NCI-H1105 (cell line): ENCODE measurements around the gene DPP7.

ENCODE experiments used
- DNase-seq: peaks from one replicate; lab custom pipeline; 2025; lab: John Stamatoyannopoulos, UW

The DPP7 gene

DNA sequence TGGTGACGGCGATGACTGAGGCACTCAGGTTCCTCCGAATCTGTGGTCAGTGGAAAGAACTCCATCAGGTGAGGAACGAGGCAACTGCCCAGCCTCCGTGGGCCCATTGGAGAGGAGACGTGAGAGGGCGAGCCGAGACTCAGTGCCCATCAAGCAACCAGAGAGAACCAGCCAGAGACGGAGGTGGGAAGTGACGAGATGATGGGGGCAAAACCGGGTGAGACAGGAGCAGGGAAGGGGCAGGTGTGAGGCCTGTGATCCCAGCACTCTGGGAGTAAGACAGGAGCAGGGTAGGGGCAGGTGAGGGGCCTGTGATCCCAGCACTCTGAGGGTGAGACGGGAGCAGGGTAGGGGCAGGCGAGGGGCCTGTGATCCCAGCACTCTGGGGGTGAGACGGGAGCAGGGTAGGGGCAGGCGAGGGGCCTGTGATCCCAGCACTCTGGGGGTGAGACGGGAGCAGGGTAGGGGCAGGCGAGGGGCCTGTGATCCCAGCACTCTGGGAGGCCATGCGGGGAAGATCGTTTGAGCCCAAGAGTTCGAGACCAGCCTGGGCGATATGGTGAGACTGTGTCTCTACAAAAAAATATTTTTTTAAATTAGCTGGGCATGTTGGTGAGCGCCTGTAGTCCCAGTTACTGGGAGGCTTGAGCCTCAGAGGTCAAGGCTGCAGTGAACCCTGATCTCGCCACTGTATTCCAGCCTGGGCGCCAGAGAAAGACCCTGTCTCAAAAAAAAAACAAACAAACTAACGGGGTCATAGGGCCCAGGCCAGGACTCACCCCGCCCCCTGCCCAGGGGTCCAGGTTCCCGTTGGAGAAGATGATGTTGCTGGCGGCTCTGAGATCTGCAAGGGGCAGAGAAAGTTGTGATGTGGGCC is 3.4 kb downstream of the DPP7 start:
- no peak for DNase-seq

GRCh38 chr9:137110147-137110910 is 4.2 kb downstream of the DPP7 start:
- no peak for DNase-seq

GRCh38 chr9:137109250-137110146 is 5.0 kb downstream of the DPP7 start:
- DNase-seq: no peak

GRCh38 chr9:137108608-137109249 is 5.8 kb downstream of the DPP7 start:
- DNase-seq: no peak

- no peak for DNase-seq
These were observed 6.6 kb downstream of the DPP7 start for GRCh38 chr9:137107982-137108381.

DNA sequence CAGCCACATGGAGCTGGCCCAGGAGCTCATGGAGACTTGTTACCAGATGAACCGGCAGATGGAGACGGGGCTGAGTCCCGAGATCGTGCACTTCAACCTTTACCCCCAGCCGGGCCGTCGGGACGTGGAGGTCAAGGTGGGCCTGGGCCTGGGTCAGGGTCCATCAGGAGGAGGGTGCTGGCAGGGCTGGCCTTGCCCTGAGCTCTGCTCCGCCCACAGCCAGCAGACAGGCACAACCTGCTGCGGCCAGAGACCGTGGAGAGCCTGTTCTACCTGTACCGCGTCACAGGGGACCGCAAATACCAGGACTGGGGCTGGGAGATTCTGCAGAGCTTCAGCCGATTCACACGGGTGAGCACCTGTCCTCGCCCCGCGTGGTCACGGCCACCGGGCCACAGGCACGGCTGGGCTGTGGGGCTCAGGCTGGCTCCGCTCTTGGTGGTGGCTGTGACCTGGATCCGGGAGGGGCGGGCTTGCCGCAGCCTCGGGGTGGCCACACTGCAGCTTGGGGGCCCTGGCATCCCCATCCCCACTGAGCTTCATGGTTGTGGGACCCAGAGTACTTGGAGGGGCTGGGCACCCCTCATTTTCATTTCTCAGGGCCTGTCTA is 7.1 kb downstream of the DPP7 start:
- no peak for DNase-seq

DNA sequence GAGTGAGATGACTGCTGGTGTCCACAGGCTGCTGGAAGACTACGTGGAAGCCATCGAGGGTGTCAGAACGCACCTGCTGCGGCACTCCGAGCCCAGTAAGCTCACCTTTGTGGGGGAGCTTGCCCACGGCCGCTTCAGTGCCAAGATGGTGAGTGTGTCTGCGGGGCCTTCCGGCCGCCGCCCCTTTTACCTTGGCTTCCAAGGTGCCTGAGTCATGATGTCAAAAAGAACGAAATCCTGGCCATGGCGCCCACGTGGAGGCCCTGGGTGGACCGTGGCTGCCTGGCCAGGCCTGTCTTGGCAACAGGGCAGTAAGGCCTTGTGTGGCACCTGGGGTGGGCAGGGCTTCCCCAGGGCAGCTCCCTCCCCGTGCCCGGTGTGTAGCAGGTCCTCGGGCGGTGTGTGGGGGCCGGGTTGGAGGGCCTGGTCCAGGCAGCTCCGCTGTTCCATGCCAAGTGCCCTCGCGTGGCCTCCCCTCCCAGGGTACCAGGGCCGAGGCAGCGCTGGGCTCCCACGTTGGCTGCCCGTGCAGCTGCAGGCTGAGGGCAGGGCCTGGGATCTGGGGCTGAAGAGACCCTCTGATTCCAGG is 7.8 kb downstream of the DPP7 start:
- DNase-seq: no peak

DNA sequence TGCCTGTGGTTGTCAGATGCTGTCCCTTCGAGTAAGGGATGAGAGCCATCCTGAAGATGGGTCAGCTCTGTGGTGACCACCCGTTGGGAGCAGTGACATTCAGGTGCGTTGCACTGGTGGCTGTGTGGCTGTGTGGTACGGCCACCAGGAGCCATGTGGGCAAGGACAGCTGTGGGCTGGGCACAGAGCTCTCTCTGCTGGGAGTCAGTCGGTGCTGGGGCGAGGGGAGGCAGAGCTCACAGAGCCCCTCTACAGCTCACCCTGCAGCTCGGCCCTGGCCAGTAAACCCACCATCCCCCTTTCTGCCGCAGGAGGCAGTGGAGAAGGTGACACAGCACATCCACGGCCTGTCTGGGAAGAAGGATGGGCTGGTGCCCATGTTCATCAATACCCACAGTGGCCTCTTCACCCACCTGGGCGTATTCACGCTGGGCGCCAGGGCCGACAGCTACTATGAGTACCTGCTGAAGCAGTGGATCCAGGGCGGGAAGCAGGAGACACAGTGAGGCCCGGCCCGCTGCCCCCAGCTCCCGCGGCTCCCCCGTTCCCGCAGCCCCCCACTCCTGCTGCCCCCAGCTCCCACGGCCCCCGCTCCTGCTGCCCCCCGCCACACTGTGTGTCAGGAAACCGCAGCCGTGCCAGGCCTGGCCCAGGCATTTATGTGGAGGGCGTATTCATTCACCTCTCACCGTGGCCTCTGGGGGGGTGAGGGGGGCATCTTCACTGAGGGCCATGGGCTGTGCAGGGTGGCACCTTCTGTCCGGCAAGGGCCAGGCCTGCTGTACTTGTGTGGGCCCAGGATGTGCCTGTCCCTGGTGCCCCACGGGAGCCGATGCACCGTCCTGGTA is 8.5 kb downstream of the DPP7 start:
- no peak for DNase-seq

DNA sequence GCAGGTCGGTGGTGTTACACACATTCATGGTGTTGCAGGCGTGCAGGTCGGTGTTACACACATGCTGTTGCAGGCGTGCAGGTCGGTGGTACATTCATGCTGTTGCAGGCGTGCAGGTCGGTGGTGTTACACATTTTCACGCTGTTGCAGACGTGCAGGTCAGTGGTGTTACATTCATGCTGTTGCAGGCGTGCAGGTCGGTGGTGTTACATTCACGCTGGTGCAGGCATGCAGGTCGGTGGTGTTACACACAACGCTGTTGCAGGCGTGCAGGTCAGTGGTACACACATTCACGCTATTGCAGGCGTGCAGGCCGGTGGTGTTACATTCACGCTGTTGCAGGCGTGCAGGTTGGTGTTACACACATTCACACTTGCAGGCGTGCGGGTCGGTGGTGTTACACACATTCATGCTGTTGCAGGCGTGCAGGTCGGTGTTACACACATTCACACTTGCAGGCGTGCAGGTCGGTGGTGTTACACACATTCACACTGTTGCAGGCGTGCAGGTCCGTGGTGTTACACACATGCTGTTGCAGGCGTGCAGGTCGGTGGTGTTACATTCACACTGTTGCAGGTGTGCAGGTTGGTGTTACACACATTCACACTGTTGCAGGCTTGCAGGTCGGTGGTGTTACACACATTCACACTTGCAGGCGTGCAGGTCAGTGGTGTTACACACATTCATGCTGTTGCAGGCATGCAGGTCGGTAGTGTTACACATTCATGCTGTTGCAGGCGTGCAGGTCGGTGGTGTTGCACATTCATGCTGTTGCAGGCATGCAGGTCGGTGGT is 11.1 kb downstream of the DPP7 start:
- DNase-seq: no peak

DNA sequence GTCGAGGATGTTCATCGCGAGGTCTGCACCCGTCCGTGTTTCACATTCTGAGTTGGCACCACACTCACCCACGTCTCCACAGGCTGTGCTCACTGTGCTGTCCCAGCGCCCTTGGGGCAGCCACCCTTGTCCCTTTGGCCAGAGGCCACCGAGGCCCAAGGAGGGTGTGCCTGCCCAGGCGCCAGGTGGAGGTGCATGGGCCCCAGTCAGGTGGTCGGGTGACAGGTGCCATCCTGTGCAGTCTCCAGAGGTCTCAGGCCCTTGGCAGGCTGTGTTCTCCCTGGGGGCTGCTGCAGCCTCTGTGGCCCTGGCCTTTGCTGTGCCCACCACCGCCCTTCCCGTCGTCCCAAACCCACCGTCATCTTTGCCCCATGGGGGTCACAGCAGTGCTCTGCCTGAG is 15.3 kb downstream of the DPP7 start:
- DNase-seq: no peak

DNA sequence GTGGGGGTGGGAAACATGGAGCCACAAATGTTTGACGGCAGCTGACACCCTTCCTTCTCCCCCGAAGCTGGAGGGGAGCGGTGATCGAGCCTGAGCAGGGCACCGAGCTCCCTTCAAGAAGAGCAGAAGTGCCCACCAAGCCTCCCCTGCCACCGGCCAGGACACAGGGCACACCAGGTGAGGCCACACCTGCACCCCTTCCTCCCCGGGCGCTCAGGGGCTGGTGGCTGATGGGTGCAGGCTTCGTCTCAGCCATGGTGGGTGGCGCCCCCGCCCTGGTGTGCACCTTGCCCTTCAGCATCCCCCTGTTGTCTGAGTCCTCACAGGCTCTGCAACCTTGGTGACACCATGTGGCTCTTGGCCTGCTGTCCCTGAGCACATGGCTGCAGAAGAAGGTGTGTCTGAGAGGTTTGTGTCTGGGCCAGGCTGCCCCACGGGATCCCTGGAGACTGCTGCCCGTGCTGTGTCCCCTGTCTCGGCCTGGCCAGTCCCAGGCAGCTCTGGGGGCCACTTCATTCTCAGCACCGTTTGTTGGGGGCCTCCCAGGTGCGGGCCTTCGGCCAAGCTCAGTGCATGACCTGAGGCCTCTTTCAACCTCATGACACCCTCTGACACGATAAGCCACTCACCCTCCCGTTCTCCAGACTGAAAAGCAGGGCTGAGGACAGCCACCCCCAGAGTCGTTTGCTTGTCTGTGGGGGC is 16.6 kb downstream of the DPP7 start:
- DNase-seq: no peak

GRCh38 chr9:137096785-137097546 is 17.6 kb downstream of the DPP7 start:
- DNase-seq: no peak

- DNase-seq: no peak
These were observed 18.6 kb downstream of the DPP7 start for GRCh38 chr9:137095664-137096517.

GRCh38 chr9:137089232-137089947 is 25.1 kb downstream of the DPP7 start:
- no peak for DNase-seq

GRCh38 chr9:137088121-137088520 is 26.4 kb downstream of the DPP7 start:
- DNase-seq: no peak

DNA sequence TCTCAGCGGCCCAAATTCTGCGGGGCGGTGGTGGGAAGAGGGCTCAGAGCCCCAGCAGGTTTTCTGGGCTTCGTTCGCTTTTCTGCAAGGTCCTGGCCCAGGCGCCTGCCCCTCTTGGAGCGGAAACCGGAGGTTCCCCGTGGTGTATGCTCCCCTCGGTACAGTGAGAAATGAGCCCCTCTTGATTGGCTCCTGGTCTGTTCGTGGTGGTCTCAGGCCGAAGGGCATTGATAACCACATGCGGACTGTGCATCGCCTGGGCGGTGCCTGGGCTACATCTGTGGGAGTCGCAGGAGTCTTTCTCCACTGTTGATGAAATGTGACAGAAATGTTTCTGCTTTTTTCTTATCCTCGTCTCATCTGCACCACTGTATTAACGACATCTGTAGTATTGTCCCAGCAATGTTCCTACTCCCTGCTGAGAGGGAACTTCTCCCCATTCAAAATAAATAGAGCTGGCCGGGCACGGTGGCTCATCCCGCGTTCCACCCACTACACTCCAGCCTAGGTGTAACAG is 27.1 kb downstream of the DPP7 start:
- no peak for DNase-seq
